Activated CD4-positive, alpha-beta T cell treated with anti-CD3 and anti-CD28 coated beads, Interleukin-2, amount 10 ng/mL, durations not matched to agents 7 days and 5 days (primary cell): ENCODE measurements around the gene RRH. TPM values are rescaled to one million over a fixed set of nuclear protein-coding genes. Genes with fewer than 3 reads are reported as not detected.

Source experiments
- CTCF ChIA-PET: fragments of 350-600 bp; sonication (Branson Sonifier 250); formaldehyde crosslinking; loops from one replicate; lab custom pipeline; 2021; ENCODE audit warnings: antibody characterized with exemption; lab: Charles Lee
- POLR2A ChIA-PET: fragments of 350-600 bp; sonication (Branson Sonifier 250); formaldehyde crosslinking; loops from one replicate; lab custom pipeline; 2021; ENCODE audit warnings: antibody characterized with exemption; lab: Charles Lee
- DNase-seq: peaks from one replicate; pipeline ENCODE4 v3.0.0-alpha.2; 2020
- H3K27ac Mint-ChIP-seq: one replicate; pipeline ENCODE4 v1.8.0; 2021; ENCODE audit warnings: mild to moderate bottlenecking, moderate library complexity, mixed read lengths
- H3K27me3 Mint-ChIP-seq: one replicate; pipeline ENCODE4 v1.8.0; 2021; ENCODE audit warnings: mixed read lengths
- H3K36me3 Mint-ChIP-seq: one replicate; pipeline ENCODE4 v1.8.0; 2021; ENCODE audit warnings: low read depth, mixed read lengths
- H3K4me1 Mint-ChIP-seq: one replicate; pipeline ENCODE4 v1.8.0; 2021; ENCODE audit warnings: mixed read lengths
- H3K4me3 Mint-ChIP-seq: one replicate; pipeline ENCODE4 v1.8.0; 2021; ENCODE audit warnings: mild to moderate bottlenecking, moderate library complexity, mixed read lengths
- H3K9me3 Mint-ChIP-seq: one replicate; pipeline ENCODE4 v1.8.0; 2021; ENCODE audit warnings: mixed read lengths
- total RNA-seq, 2 experiments: library from RNA; stranded (reverse); gene quantifications; one replicate each; pipeline ENCODE4 v1.2.3, GENCODE V29; 2021

Gene RRH
- total RNA-seq, 2 experiments from 2014 or later, result 0.22 TPM; not detected in 1

- Mint-ChIP-seq H3K27me3 (peaks cover 5% of the 10 kb centered on the region), H3K4me1 (no peaks in the 10 kb centered on the region), H3K27ac (no peak overlapping the region), H3K4me3 (no peak overlapping the region), H3K9me3 (no peaks in the 10 kb centered on the region), H3K36me3 (no peaks in the 10 kb centered on the region)
- ChIA-PET POLR2A (no interaction called here), CTCF (interaction anchor here (0.6 kb wide), 1 partner anchor 304 kb away, joined by 3 read pairs; no protein-coding TSS in a partner anchor)
- no peak for DNase-seq
Measured at GRCh38 chr4:109877400-109877799, 49.6 kb downstream of the RRH start.

GRCh38 chr4:109878355-109878754 is 50.6 kb downstream of the RRH start:
- no peaks in the 10 kb centered on the region for H3K9me3 Mint-ChIP-seq
- no peak for DNase-seq
- POLR2A ChIA-PET, result no interaction called here

GRCh38 chr4:109879081-109879480 is 51.3 kb downstream of the RRH start:
- ChIA-PET CTCF (interaction anchor here (0.6 kb wide), 1 partner anchor 391 kb away, joined by 3 read pairs; no protein-coding TSS in a partner anchor), POLR2A (no interaction called here)
- no peaks in the 10 kb centered on the region for H3K36me3 Mint-ChIP-seq
- no peak overlapping the region for H3K27ac Mint-ChIP-seq
- H3K27me3 Mint-ChIP-seq, result peaks cover 5% of the 10 kb centered on the region
- no peaks in the 10 kb centered on the region for H3K9me3 Mint-ChIP-seq
- H3K4me1 Mint-ChIP-seq, result no peaks in the 10 kb centered on the region
- no peak overlapping the region for H3K4me3 Mint-ChIP-seq
- no peak for DNase-seq

More at GRCh38 chr4:109878355-109878754, 50.6 kb downstream of the RRH start:
- H3K36me3 Mint-ChIP-seq, result no peaks in the 10 kb centered on the region
- H3K4me3 Mint-ChIP-seq, result no peak overlapping the region
- H3K4me1 Mint-ChIP-seq, result no peaks in the 10 kb centered on the region
- H3K27me3 Mint-ChIP-seq, result peaks cover 5% of the 10 kb centered on the region
- H3K27ac Mint-ChIP-seq, result no peak overlapping the region
- CTCF ChIA-PET, result no interaction called here

DNA sequence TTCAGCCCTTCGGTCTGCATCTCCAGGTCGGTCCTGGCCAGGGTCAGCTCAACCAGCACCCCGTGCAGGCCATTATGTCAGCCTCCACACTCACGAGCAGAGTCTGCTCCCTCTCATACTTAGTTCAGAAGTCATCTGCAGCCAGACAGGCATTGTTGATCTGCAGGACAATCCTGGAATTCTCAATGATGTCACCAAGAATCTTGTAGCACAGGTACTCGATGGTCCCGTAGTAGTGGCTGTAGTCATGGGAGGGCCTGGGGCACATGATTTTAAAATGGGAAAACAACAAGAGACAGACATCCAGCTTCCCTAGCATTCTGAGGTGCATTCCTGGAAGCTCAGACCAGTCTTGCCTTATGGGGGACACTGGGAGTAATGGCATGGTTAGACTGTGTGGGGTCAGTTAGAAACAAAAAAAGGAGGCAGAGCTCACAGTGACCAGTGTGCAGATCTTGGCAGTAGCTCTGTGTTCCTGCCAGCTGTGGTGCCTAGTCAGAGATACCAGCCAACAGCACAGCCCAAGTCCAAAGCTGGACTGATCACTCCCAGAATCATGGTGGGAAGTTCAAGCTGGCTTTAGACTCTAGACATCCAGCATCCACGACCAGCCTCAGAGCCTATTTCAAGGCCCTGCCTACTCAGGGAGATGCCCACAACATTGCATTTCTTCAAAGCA is 52.0 kb downstream of the RRH start:
- Mint-ChIP-seq H3K36me3 (no peaks in the 10 kb centered on the region), H3K27ac (no peak overlapping the region), H3K27me3 (peaks cover 5% of the 10 kb centered on the region), H3K4me3 (no peak overlapping the region), H3K9me3 (no peaks in the 10 kb centered on the region), H3K4me1 (no peaks in the 10 kb centered on the region)
- DNase-seq, result no peak
- ChIA-PET POLR2A (no interaction called here), CTCF (no interaction called here)

DNA sequence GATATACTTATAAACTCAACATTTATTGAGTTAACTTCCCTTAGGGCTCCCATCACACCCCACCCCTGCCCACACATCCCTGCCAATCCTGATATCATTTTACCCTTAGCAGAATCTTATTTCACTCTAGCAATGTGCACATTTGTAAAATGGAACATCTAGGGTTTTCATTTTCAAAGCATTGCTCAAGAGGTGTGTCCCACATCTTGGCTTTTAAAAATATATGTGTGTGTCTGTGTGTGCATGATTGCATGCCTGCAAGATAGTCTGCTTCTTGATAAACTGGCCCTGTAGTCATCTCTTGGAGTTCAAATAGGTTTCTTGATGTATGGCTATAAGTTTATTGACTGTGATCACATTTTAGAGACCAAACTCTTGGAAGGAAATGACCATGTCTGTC is 58.5 kb downstream of the RRH start:
- CTCF ChIA-PET, result no interaction called here
- POLR2A ChIA-PET, result no interaction called here
- Mint-ChIP-seq H3K27me3 (peaks cover 2% of the 10 kb centered on the region), H3K4me1 (no peaks in the 10 kb centered on the region), H3K27ac (no peak overlapping the region), H3K9me3 (no peaks in the 10 kb centered on the region), H3K4me3 (no peak overlapping the region), H3K36me3 (no peaks in the 10 kb centered on the region)
- DNase-seq, result no peak

DNA sequence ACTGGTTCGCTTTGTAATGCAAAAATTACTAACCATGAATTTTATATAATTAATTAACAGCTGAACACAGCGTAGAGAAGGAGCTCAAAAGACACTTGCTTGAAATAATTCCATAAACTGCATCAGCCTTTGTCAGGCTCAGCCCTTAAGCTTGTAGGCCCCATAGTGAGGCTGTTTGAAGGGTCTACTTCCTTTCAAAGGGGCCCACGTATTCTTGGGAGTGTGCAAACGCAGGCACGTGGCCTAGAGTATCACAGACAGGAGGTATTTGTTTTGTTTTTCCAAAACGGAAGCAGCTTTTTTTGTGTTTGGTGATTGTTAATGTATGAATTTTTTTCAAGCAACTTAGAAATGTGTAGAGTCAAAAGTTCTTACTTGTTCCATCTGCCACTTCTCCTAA is 59.3 kb downstream of the RRH start:
- Mint-ChIP-seq H3K9me3 (no peaks in the 10 kb centered on the region), H3K27me3 (no peaks in the 10 kb centered on the region), H3K4me3 (no peak overlapping the region), H3K4me1 (no peaks in the 10 kb centered on the region), H3K36me3 (no peaks in the 10 kb centered on the region), H3K27ac (no peak overlapping the region)
- CTCF ChIA-PET, result no interaction called here
- no peak for DNase-seq
- POLR2A ChIA-PET, result no interaction called here

GRCh38 chr4:109890076-109890475 is 62.3 kb downstream of the RRH start:
- DNase-seq, result no peak
- Mint-ChIP-seq H3K27ac (no peak overlapping the region), H3K27me3 (no peaks in the 10 kb centered on the region), H3K4me3 (no peak overlapping the region), H3K9me3 (no peaks in the 10 kb centered on the region), H3K36me3 (no peaks in the 10 kb centered on the region), H3K4me1 (no peaks in the 10 kb centered on the region)
- ChIA-PET CTCF (no interaction called here), POLR2A (no interaction called here)

Other genes starting within 250 kb of the RRH start
- gene CASP6, start 124.5 kb upstream of the RRH start, total RNA-seq, result 10 to 100 TPM; 25.7 to 31.5 TPM
- 10 to 100 TPM; 18.7 TPM for gene PLA2G12A, start 97.9 kb upstream of the RRH start, total RNA-seq
- gene CFI, start 26.0 kb upstream of the RRH start, total RNA-seq, result not detected
- 10 to 100 TPM; 23.6 to 24.3 TPM for gene GAR1, start 12.2 kb upstream of the RRH start, total RNA-seq
- under 1 TPM; 0.15 to 0.20 TPM for gene LRIT3, start 20.1 kb downstream of the RRH start, total RNA-seq
- not detected for gene EGF, start 84.9 kb downstream of the RRH start, total RNA-seq